Activated T-cell treated with anti-CD3 and anti-CD28 coated beads for 1 hour (primary cell): ENCODE results near the gene KLF1.
"Not testable (repeated sequence)": the region's sequence is repeated elsewhere in the genome, so short reads cannot be mapped to it uniquely, and the experiment has no call there.

Experiments used
- DNase-seq: peaks from one replicate; pipeline ENCODE4 v3.0.0-alpha.2; 2020; ENCODE audit warnings: low read depth

The KLF1 gene

DNA sequence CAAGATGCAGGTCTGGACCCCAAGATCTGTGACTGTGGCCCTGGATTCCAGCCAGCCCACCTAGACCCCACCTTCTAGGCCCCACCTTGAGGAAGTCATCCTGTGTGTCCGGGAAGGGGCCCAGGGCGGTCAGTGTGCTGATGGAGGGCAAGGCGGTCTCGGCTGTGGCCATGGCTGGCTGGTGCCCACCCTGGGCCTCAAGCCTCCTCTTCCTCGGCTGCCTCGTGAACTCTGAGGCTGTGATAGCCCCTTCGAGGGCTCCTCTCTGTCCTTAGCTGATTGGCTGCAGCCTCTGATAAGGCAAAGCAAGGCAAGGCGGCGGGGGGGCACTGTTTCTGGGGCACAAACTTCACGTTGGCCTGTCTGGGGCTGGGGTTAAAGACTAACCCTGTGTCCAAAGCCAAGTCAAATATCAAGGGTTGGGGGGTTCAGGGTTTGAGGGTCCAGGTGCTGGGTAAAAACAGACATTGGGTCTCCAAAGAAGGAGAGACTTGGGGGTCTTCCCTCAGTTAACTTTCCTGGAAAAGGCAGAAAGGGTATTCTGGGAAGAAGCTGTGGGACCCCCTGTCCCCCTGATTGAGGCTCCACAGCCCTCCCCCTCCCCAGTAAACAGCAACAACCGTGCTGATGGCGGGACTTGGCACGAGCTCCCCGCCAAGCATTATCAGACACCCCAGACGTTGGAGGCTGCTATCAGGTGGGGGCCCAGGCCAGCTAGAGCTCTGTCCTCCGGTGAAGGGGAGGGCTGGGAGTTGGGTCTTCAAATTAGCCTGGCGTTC, at the start of gene KLF1:
TSS of gene KLF1 (minus strand) at position 233 of the 779 bp plus-strand sequence. CDS start at position 172, 61 bp downstream.
- DNase-seq = no peak

DNA sequence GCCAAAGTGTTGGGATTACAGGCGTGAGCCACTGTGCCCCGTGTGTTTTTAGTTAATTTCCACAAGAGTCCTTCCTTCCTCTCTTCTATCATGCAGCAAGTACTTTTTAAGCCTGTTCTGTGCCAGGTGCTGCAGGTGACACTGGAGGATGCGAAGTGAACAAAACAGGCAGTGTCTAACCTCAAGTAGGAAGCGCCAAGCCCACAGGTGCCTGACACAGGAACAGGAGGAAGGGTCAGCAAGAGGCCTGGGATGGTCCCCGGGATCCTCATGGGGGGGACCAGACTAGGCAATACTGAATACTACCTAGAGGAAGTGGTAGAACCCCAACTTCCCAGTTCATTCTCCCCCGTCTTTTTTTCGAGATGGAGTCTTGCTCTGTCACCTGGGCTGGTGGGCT, 49.6 kb upstream of the KLF1 start:
- DNase-seq = no peak

DNA sequence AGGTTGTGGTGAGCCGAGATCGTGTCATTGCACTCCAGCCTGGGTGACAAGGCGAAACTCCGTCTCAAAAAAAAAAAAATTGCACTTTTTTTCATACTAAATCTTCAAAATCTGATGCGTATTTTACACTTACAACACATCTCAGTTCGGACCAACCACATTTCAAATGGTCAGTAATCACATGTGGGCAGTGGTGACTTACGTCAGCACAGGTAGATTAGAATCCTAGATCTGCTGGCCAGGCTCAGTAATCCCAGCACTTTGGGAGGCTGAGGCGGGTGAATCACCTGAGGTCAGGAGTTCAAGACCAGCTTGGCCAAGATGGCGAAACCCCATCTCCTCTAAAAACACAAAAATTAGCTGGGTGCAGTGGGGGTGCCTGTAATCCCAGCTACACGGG, 48.1 kb upstream of the KLF1 start:
- DNase-seq = no peak

DNA sequence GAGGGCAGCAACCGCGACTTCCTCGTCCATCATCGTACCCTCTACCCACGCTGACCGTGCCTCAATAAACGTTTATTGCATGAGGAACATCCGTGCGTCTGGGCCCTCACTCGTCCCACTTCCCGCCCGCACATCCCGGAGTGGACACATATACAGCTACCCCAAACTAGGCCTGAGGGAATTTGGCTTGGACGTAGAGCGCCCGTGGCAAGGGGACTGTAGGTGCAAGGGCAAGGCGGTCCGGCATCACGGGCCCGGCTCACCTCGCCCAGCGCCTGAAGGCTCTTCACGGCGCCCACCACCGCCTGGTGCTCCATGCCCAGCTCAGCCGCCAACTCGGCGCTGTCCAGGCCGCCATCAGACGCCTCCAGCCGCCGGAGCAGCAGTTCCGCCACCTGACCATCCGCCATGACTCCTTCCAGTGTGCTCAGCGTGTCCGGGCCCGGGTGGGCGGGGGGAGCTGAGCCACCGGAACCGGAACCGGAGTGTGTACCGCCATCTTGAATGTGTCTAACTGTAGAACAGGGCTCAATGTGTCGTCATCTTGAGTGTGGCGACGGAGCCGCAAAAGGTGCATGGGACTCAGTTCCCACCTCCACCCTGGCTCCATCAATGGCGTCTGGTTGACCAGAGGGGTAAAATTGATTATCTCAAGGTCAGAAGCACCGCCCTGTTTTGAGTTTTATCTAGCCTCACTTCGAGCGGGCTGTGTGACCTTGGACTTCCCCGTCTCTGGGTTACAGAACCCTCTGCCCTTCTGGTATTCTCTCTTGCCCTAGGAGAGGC, 46.5 kb upstream of the KLF1 start, which contains the start of gene FARSA:
TSS of gene FARSA (minus strand) at position 425 of the 786 bp plus-strand sequence. CDS start at position 410, 15 bp downstream.
- DNase-seq = peak; percentile 74

DNA sequence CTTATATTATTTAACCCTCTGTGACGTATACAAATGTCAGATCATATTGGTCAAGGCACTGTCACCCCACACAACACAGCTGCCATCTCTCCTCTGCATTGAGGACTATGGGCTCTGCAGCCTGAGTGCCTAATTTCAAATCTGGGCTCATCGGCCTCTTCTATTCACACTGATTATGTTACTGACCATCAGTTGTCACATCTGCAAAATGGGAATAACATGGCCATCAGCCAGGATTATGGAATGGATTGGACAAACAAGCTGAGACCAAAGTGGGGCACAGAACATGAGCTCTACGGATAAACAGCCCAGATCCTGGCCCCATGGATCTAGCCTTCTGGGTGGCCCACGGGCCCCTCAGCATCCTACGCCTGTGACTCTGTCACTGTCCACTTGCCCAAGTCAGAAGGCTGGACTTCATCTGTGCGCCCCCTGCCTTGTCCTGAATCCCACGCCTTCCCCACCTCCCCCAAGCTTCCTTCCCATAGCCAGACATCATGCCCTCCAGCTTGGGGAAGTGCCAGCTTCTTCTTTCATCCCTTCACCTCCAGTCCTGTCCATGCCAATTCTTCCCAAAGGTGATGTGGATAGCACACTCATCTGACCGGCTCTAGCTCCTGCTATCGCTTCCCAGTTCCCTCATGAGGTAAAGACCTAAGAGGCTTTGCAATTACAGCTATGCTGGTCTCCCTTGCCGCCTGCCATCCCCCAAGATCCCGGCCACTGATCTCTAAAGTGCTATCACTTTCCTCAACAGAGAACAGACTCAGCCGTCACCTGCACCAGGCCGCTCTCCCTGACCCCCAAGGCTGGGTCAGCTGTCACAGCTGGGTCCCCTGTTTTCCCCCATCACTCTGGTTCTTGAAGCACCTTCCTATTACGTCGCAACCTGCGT, 45.6 kb upstream of the KLF1 start:
- DNase-seq = no peak

DNA sequence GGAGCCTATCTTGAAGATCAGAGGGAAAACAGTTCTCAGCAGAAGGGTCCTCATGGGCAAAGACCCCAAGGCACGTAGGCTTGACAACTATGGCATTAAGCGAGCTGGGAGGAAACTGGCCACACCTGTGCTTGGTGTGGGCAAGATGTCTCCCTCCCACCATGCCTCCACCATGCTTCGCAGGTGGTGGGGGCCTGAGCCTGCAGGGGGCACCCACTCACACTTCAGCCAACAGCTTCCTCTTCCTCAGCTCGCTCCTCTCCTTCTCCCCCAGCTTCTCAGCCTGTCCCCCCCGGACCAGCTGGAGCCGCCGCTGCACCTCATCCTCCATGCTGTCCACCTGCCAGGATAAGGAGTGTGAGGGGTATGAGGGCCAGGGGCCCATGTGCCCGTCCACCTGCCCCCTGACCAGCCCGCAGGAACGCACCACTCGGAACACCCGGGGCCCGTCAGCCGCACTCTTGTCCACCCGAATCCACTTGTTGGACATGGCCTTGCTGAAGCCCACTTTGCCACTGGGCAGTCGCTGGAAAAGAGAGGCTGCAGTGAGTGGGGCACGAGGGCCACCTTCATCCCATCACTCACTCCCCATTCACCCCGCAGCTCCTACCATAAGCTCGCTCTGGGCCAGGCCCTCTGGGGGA, 43.1 kb upstream of the KLF1 start:
- DNase-seq = no peak

DNA sequence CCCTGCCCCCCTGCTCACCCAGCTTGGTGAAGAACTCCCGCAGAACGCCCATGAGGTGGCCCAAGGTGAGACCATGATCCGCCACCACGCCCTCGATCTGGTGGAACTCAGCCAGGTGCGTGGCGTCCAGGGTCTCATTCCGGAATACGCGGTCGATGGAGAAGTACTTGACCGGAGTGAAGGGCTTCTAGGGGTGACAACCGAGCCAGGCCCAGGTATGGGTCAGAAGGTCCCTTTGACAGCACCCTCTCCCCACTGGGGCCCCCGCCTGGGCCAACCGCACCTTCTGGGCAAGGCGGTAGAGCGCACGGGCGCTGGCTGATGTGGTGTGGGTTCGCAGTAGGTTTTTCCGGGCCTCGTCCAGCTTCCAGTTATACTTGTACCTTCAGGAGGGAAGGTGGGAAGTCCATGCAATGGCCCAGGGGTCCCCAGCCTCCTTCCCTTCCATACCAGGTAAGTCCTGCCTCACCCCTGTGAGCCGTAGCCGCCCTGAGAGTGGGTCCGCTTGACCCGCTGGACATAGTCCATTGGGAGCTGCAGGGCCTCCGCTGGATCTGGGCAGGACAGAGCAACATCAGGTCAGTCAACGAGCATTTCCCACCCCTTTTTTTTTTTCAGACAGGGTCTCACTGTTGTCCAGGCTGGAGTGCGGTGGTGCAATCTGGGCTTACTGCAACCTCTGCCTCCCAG, 37.8 kb upstream of the KLF1 start:
- DNase-seq = no peak

DNA sequence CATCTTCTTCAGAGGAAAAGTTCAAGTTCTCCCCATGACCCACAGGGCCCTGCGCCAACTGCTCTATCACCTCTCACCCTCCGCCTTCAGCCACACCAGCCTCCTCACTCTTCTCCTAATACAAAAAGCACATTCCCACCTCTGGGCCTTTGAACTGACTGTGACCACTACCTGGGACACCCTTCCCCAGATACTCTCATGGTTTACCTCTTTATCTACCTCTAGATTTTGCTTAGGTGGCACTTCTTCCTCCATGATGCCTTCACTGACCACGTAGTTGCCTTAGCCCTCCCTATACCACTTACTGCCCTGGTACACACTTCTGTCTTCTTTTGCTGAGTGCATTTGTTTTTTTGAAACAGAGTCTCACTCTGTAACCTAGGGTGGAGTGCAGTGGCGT, 36.0 kb upstream of the KLF1 start:
- DNase-seq = no peak

DNA sequence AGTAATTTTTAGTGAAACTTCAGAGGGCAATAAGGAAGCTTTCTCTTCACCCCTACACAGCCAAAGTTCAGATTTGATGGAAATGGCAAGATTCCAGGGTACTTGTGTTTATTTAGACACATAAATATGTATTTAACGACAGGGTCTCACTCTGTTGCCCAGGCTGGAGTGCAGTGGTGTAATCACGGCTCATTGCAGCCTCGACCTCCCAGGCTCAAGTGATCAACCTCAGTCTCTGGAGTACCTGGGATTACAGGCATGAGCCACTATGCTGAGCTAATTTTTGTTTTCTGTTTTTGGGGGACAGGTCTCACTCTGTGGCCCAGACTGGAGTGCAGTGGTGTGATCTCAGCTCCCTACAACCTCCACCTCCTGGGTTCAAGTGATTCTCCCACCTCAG, 34.0 kb upstream of the KLF1 start:
- DNase-seq = no peak

DNA sequence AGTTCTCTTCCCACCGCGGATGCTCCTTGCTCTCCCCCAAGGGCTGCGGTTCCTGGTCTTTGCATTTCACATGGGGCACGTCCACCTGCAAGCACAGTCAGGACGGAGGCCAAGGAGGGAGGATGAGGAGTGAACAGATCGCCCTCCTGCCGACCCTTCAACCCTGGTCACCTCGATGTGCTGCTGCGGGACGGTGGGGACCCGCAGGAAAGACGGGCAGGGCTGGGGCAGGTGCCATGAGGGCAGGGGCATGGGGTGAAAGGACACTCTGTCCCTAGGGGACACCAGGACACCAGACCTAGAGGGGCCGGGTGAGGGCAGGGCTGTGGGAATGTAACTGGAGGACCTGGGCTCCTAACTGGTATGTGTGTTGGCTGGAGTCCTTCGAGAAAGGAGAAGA, 31.3 kb upstream of the KLF1 start:
- DNase-seq = no peak

DNA sequence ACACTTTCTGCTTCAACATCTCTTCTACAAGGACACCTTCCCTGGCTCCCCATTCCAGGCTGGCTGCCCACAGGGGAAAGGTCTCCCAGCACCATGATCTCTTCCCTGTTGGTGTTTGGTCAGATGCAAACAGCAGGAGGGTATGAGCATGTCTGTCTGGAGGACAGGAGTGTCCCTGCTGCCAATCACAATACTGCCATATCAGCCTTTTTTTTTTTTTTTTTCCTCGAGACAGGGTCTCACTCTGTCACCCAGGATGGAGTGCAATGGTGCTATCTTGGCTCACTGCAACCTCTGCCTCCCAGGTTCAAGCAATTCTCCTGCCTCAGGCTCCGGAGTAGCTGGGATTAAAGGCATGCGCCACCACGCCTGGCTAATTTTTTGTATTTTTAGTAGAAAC, 28.9 kb upstream of the KLF1 start:
- not testable (repeated sequence) for DNase-seq

DNA sequence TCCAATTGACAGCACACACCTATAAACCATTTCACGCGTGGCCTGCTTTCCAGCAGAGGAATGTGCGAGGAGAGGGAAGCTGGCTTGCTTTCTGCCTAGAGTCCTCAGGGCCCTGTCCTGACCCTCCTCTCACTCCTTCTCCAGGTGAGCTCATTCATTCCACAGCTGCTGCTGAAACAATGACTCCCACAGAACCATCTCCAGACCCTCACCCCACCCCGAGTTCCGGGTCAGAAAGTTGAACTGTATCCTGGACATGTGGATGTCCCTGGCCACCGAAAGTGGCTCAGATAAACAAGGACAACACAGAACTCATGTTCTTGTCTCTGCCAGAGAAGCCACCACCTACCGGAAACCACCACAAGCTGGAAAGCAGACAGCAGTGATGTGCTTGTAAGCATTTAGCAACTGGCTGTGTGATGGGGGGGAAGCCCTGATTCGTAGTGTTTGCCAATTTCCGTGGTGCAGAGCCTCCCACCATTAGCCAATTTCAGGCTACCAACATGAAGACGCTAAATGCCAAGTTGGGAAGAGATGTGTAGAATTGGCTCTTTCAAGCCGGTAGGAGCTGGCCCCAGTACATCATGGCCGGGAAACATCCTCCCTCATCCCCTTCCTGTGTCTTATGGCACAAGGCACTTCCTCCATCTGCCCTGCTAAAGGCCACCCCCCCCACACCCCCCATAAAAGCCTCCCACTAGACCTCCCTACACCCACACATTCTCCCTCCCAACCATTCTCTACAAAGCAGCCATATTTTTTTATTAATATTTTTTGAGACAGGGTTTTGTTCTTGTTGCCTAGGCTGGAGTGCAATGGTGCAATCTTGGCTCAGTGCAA, 27.1 kb upstream of the KLF1 start:
- peak; percentile 42 for DNase-seq

DNA sequence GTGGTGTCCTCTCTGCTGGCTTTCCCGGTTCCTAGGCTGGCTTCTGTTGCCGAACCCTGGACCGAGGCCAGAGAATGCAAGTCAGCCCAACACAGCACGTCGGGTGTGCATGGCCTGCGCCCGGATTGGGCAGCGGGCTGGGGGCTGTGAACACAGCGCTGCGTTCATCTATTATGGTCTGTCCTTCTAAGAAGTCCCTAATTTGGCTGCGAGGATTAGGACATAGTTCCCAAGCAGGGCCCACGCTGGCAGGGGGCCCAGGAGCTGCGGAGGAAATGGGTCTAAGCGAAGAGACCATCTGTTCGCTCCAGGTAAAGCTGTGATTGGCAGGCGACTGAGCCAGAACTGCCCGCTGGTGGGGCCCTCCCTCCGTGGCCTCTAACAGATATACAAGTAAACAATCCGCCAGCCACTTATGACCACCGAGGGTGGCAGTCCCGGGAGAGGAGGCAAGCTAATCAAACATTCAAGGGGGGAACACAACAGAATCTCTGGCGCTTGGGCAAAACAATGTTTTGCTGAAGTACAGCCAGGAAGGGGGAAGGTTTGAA, 26.1 kb upstream of the KLF1 start:
- DNase-seq = no peak

DNA sequence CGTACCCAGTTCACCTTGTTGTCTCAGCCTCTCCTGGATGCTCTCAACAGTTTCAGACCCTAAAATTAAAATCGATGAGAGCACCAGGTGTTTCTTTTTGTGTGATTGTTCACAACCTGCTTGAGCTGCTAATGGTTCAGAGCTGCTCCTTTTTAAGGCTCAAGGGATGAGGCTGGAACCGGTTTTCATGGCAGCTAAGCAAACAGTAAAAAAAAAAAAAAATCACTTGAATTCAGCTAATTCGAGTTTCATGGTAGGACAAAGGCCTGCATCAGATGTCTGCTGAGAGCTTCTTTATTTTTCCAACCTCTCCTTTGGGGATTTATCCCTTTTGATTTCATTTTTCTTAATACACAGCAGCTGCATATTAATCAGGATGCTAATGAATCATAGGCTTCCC, 25.6 kb upstream of the KLF1 start:
- no peak for DNase-seq

DNA sequence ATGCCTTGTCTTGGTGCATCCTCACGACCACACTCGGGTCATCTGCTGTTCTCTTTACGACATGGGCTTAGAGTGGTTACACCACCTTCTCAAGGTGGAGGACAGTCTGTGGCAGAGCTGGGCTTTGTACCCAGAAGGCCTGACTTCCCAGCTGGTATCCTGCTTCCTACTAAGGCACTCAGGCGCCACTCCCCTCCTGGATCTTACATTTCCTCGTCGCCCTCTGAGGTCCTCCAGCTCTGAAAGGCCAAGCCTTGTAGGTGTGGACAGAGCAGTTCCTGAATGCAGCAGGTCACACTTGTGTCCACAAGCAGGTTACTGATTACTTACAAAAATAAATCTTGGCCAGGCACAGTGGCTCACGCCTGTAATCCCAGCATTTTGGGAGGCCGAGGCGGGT, 20.2 kb upstream of the KLF1 start:
- DNase-seq = no peak

DNA sequence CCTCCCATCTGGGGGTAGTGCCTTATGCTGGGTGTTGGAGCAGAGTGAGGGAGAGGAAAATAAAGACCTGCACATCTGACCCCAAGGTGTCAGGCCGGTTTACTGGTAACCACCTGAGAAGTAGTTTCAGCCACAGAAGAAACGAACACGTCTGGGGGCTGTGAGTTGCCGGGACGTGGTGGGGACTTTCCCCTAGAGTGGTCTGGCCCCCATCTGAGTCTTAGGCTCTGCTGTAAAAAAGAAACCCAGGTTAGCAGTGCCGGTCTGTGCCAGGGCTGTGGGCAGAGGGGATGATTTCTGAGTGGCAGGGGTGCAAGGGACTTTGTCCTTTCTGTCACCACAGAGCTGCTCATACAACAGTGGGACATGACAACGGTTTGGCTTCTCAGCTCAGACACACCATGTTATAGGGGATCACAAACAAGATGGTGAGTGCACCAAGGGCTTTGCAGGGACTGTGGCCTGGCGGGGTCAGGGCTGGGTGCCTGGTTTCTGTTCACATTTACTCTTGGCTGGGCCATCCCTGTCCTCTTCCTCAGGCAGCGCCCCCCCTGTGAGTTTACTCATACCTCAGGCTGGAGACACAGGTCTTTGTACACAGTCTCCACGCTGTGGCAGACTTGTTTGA, 13.0 kb upstream of the KLF1 start:
- DNase-seq = no peak

DNA sequence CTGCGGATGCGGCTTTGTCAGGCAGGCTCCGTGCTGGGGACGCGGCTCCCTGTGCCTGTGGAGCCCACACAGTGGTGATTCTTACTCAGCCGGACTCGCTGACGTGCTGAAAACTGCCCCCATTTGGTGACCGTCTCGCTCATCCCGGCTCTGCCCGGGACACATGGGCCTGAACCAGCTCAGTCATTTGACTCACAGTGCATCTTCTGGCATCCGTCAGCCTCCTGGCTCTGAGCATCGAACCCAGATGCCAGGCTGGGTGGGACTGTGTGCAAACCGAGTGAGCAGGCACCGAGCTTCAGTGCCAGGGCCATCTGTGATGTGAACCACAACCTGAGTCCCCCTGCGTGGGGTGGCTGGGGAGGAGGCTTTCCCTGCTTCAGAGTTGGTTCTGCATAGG, 9.5 kb upstream of the KLF1 start:
- DNase-seq = no peak

DNA sequence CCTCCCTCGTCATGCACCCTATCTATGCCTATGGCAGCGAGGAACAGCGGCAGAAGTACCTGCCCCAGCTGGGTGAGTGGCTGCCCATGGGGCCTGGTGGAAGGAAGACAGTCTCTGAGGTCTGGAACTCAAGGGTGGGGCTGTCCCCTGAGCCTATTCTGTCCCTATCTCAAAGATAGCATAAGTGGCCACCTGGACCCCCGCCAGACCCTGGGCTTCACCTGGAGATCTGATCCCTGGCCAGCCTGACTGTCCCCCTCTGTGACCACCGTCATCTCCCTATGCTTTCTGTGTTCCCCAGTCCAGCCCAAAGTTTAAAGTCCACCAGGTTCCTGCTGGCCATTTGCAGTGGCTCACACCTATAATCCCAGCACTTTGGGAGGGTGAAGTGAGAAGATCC, 6.6 kb upstream of the KLF1 start:
- DNase-seq = no peak

DNA sequence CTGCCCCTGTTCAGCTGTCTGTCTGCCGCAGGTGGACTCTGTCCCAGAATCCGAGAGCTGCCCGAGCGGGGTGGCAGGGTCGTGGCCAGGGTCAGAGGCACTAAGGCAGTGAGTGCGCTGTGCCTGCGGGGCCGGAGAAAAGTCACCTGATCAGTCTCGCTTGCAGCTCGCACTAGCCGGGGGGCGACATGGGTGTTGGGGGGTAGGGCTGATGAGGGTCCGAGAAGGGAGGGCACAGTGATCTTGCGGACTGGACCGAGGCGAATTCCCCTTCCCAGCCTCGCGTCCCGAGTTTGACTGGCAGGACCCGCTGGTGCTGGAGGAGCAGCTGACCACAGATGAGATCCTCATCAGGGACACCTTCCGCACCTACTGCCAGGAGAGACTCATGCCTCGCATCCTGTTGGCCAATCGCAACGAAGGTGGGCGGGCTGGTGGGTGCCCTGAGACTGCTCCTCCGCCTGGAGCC, 4.6 kb upstream of the KLF1 start:
- DNase-seq = no peak
